NCI-H1105 treated with DMSO at 0.1 percent for 48 hours (cell line): ENCODE results near the gene APCDD1.
A peak's percentile ranks its signal among the peaks of the same experiment; 100 is the strongest.
"Not testable (repeated sequence)": the region's sequence is repeated elsewhere in the genome, so short reads cannot be mapped to it uniquely, and the experiment has no call there.

Source experiments
- DNase-seq: peaks from one replicate; lab custom pipeline; 2025; lab: John Stamatoyannopoulos, UW

The APCDD1 gene

GRCh38 chr18:10463096-10463495, 8.7 kb downstream of the APCDD1 start:
- DNase-seq, result no peak

DNA sequence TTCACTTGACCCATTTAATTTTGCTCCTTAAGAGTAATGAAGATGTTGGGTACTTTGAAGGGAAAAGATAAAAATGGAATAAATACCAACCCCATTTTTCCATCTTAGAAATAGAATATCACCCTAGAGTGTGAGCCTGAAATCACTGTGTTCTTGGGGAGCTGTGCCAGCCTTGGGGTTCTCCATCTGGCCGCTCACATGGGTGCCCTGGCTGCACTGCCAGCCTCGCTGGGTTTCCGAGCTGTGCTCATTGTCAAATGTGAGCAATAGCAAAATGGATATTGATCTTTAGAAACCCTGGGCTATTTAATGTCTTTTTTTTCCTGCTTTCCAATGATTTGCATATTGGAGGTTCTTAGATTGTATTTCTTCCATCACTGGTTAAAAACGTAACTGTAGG, 9.3 kb downstream of the APCDD1 start:
- DNase-seq, result no peak

DNA sequence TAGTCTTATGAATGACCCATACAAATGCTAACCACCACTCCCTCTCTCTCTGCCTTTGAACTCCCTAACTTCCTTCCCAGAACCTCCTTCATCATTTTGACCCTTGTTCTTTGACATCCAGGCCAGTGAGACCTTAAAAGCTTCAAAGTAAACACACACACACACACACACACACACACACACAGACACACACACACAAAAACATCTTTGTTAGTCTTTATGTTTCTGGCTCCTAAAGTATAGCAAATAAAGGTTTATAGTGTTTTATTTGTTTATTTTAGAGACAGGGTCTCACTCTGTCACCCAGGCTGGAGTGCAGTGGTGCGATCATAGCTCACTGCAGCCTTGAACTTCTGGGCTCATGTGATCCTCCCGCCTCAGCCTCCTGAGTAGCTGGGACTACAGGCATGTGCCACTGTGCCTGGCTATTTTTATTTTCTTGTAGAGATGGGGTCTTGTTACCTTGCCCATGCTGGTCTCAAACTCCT, 9.8 kb downstream of the APCDD1 start:
- not testable (repeated sequence) for DNase-seq

GRCh38 chr18:10465174-10465939, 10.9 kb downstream of the APCDD1 start:
- DNase-seq, result no peak

GRCh38 chr18:10470429-10470828, 16.0 kb downstream of the APCDD1 start:
- no peak for DNase-seq

DNA sequence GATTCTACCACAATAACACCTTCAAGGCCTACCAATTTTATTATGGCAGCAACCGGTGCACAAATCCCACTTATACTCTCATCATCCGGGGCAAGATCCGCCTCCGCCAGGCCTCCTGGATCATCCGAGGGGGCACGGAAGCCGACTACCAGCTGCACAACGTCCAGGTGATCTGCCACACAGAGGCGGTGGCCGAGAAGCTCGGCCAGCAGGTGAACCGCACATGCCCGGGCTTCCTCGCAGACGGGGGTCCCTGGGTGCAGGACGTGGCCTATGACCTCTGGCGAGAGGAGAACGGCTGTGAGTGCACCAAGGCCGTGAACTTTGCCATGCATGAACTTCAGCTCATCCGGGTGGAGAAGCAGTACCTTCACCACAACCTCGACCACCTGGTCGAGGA, 17.1 kb downstream of the APCDD1 start:
- no peak for DNase-seq

DNA sequence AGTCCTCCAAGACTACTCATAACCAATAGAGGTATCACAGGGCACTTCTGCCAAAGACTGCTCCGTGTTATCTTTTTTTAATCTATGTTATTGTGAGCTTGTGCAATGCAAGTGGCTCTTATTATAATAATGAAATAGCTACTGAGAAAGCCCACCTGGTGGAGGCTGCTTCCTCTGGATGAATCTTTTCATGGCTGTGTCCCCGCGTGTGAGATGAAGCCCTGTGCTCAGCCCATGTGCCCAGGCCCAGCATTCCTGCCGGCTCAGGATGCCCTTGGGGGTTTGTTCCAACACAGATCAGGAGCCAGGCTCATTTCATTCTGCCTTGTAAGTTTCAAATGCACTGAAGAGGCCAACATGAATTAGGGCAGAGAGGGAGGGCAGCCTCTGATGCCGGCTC, 18.7 kb downstream of the APCDD1 start:
- DNase-seq, result no peak

- no peak for DNase-seq
These were observed 19.9 kb downstream of the APCDD1 start for GRCh38 chr18:10474309-10474708.

GRCh38 chr18:10475276-10475653, 20.8 kb downstream of the APCDD1 start:
- DNase-seq, result no peak

DNA sequence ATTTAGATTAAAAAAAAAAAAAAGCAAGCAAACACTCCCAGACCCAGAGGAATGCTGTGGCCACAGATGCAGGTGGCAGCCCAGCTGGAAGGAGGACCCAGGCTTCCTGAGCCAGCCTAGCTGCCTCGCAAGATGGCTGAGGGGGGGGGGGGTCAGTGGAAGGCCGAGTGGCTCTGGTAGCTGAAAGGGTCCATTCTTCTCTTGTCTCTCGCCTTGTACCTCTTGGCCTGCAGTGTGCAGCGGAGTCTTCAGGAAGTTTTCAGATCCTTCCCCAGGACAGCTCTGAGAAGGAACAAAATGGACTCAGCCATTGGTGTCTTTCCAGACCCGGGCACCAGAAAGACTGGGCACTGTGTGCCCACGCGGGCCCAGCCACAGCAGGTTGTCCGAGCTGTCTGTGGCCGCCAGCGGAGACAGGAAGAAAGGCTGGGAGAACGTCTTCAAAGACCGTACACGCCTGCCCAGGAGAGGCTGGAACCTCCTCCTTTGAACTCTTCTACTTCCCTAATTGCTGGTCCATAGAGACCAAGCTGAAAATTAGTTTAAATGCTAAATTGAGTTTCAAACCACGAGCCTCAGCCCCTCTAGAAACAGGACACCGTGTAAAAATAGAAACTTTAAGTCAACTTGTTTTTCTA, 21.3 kb downstream of the APCDD1 start:
- no peak for DNase-seq

DNA sequence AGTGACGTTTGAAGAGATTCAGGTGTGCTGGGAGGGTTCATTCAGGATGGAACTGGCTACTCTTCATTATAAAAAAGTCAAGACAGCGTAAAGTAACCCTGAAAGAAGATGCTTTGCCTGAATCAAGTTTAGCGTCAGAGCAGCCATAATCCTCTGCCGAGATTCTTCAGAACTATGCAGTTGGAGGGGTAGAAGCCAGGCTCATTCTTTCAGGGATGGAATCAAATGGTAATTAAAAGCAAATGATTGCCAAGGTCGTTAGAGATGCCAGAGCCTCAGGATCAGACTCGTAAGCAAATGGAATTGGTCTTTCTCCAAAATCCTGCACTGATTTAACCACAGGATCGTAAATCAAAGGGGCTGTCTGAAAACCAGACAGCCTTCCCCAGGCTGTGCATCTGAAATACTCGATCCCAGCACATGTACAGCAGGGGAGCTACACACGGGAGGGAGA, 21.9 kb downstream of the APCDD1 start:
- DNase-seq, result peak; percentile 21

DNA sequence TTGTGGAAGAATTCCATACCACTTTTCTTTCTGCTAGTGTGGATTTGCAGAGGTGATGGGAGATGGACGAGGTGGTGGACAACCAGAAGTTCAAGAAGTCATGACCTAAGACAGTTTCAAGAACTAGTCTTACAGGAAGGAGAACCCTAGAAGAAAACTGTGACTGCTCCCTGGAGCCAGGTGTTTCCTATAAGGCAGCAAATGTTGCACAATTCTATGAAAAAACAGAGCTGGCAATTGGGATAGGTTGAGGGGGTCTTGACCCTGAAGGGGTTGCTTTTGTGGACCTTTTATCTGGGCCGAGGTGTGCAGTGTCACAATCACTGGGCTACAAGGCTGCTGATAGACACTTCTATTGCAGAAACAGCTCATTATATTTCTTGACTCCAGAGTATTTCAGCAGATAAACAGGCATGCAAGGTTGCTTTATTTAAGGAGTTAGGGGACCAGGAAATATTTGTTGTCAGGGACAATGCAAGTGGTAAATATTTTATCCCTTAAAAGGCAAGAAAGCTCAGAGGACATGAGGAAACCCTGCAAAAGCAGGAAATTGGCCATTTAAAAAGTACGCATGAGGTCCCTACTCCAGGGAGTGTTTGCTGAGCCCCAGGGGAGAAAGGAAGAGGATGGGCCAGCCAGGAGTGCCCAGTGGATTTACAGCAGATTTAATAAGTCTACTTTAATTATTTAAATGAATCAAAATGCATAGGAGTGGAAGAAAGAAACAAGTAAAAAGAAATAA, 22.9 kb downstream of the APCDD1 start:
- no peak for DNase-seq

- no peak for DNase-seq
These were observed 23.4 kb downstream of the APCDD1 start for GRCh38 chr18:10477863-10478260.

DNA sequence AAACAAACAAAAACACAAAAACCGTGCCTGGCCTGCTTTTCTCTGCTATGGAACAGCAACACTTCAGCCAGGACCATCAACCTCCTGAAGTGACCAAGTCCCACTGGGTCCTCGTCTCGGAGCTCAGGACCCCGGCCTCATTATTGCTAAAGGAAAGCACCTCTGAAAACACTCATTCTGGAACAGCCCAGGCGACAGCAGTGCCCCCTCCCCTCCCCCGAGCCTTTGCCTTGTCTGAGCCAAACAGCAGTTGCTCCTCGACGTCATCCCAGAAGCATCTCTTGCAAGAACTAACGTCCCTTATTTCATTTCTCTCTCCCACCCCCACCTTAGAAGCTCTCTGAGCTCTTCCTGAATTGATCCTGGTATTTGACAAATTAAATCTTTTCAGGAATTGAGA, 27.4 kb downstream of the APCDD1 start:
- DNase-seq, result no peak

- no peak for DNase-seq
These were observed 28.0 kb downstream of the APCDD1 start for GRCh38 chr18:10482363-10482984.

DNA sequence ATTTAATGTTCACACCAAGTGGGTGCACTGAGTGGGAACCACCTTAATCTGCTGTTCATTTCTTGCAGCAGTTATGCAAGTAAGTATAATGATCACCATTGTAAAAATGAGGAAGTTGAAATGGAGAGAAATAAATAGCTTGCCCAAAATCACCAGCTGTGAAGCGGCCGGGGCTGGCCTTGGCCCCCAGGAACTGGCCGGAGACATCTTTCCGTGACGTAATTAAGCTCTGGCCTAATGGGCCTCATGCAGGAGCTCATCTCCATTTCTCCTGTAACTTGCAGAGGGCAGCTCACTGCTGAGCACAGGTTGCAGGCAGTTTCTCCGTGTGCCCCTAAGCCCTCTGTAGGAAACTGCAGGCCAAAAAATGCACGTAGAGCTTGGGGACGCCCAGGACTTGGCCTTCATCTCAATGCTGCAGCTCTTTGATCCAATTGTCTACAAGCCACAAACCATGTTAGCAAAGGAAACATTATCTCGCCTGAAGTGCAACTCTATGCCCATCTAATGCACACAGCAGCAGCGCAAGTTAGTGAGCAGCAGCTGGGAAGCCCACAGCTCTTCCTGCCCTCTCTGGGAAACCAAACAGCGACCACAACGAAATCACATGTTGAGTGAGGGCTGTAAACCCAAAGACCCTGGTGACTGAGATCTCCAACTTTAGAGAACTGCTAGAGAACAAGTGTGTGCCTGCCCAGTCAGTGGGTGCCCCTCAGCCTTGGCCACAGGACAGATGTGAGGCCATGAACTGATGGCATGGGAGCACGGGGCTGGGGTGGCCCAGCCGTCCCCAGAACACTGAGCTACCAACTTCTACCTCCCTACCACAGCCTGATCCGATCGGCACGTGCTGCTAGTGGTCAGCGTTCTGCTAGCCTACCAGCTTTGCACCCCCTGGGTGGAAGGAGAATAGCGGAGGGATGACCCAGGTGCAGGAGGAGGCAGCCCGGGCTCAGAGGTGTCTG, 28.8 kb downstream of the APCDD1 start:
- DNase-seq, result no peak

- no peak for DNase-seq
These were observed 31.0 kb downstream of the APCDD1 start for GRCh38 chr18:10485475-10485874.

- DNase-seq, result no peak
These were observed 31.9 kb downstream of the APCDD1 start for GRCh38 chr18:10486362-10486761.

DNA sequence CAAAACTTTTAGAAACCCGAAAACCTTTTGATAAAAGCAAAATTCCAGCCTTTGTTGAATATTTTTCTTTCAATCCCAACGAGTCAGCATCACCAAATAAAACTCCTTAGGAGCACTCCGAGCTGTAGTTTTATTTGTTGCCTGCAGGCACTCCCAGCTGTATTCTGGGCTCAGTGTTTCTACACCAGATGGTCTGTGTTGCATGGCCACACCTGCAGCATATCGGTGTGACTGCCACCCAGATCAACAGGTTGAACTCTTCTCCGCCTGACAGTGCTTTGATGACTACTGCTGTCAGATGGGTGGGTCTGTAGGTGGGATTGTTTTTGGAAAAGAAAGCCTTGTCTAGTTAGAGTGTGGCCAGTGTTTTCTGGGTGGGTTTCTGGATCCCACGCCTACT, 32.7 kb downstream of the APCDD1 start:
- no peak for DNase-seq

DNA sequence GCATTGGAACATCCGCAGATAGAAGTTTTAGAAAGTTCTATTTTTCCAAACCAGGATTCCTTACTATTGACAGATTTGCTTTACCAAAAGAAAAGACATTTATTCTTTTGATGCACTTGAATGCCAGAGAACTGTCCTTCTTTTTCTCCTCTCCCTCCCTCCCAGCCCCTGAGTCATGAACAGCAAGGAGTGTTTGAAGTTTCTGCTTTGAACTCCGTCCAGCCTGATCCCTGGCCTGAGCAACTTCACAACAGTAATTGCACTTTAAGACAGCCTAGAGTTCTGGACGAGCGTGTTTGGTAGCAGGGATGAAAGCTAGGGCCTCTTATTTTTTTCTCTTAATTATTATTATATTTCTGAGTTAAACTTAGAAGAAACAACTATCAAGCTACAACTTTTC, 33.6 kb downstream of the APCDD1 start:
- DNase-seq, result no peak
